ENCODE data around the gene SGTA. TPM values are rescaled to one million over a fixed set of nuclear protein-coding genes. Genes with fewer than 3 reads are reported as not detected.
A peak's percentile ranks its signal among the peaks of the same experiment; 100 is the strongest.

Gene SGTA
- total and polyA plus RNA-seq, 2 of the 13 experiments (the other 11 are each of a cell fraction or from before 2014, with no cell fraction given): 43.9 to 47.4 TPM

DNA sequence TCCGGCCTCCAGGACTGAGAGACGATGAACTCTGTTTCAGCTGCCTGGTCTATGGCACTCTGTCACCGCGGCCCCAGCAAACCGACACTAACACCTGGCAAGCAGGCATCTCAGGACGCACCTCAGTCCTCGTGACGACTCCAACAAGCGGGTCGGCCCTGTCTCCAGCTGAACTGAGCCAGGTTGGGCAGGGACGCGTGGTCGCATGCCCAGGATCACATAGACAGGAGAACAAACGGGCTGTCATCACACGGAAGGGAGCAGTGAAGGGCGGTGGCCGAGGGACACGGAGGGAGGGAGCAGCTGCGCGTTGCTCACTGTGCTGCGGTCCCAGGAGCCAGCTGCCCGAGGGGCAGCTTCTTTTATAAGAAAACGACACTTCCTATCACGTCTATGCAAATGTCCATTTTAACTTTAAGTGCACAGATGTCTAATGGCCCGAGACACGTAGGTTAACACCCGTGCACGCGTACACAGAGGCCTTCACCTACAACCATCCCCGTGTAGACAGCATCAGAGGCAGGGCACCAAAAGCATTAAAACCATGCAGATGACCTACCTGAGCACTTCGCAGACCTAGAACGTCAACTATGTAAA lies 8.9 kb downstream of the SGTA start:
- no TSS peak for BruUV-seq (replicated peaks)
- no peak for DNase-seq (ENCODE audit: low spot score)
- Histone ChIP-seq H3K4me3 (replicated peaks in 1 of 3; ENCODE audit: insufficient read depth in 1 of 3, low read depth in 2 of 3, low read length in 3 of 3) (no peak overlapping the region), H2AFZ (ENCODE audit: low read length) (no peak overlapping the region), H3K9me3 (ENCODE audit: low read length) (no peaks in the 10 kb centered on the region), H3K36me3 (replicated peaks in 1 of 2; ENCODE audit: control insufficient read depth in 1 of 2, insufficient read depth in 2 of 2, low read length in 2 of 2) (peaks cover 4 to 14% of the 10 kb centered on the region in 2 experiments; a peak in 4 of 5 replicates), H3K4me1 (ENCODE audit: insufficient read depth, low read length) (peaks cover 31% of the 10 kb centered on the region), H3K9ac (ENCODE audit: insufficient read depth, low read depth, low read length) (no peak overlapping the region), H3K79me2 (ENCODE audit: insufficient read depth, low read length) (peaks cover 83% of the 10 kb centered on the region), H4K20me1 (ENCODE audit: insufficient read depth, low read length) (peaks cover 18% of the 10 kb centered on the region), H3K4me2 (ENCODE audit: low read depth, low read length) (no peak overlapping the region), H3K27me3 (ENCODE audit: control insufficient read depth in 1 of 2, insufficient read depth in 2 of 2, low read length in 2 of 2) (no peaks in the 10 kb centered on the region), H3K27ac (ENCODE audit: extremely low read length, insufficient read depth, low read length) (no peak overlapping the region)
- FAIRE-seq: no peak
- in situ Hi-C loops (cut with HindIII; ENCODE audit: extremely low pct_ligation_motif_present, low pct_unique_long_range_greater_than_20kb): no loop called here
- ChIA-PET CTCF (ENCODE audit: low intra/inter-chr PET ratio, low total read pairs) (no interaction called here), POLR2A (no interaction called here)
- ATAC-seq: no peak
- WGBS (ENCODE audit: low lambda C conversion rate): 96% methylated on average over 21 of the region's 32 CpGs
- intact Hi-C loops (cut with micrococcal nuclease; ENCODE audit: unreplicated experiment): no loop called here
- TF ChIP-seq NR2F6 (IDR thresholded peaks at IDR 0.05): no peak
- no peak for TF ChIP-seq NR2F6 (CRISPR knock-in tag; IDR thresholded peaks at IDR 0.05)
- TF ChIP-seq ZBTB38 (CRISPR knock-in tag; IDR thresholded peaks at IDR 0.05): 0 out of 2 replicates have a peak, but pooled peaks have one; percentile 39
- TF ChIP-seq PRPF4 (IDR thresholded peaks at IDR 0.05; ENCODE audit: low read depth, low read length, poor library complexity, severe bottlenecking): peak; percentile 42

DNA sequence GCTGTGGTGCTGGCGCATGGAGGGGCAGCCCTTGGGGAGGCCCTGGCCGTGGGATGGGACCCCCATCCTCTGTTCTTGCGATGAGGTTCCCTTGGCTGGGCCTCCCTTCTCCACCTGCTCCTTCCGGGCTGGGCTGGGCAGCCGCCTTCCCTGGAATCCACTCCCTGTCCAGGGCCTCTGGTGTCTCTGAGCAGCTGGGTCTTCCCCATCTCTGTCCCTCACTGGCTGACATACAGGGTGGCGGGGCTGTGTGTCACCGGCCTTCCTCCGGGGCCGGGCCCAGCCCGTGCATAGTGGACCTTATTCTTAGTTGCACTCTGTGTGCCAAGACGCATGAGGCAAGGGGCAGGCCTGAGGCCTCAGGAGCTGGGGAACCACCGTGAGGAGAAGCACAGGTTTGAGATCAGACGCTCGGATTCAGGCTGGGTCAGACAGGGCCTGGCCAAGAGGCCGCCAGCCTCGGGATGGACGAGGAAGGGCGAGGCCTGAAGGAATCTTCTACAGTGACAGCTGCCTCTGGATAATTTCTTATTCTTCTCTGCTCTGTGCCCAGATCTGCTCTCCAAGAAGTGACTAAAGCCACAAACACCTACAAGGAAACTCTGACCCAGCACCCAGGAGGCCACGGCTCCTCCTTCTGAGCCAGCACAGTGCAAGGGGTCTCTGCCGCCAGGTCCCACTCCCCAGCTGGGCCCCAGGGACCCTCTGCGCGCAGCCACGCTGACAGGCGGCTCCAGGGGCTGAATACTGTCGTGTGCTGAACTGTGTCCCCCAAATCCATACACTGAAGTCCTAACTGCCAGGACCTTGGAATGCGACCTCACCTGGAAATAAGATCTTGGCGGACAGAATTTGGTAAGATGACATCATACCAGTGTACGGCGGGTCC lies 11.0 kb downstream of the SGTA start:
- Histone ChIP-seq H3K27me3 (ENCODE audit: control insufficient read depth in 1 of 2, insufficient read depth in 2 of 2, low read length in 2 of 2) (no peaks in the 10 kb centered on the region), H3K9me3 (ENCODE audit: low read length) (no peaks in the 10 kb centered on the region), H3K79me2 (ENCODE audit: insufficient read depth, low read length) (peaks cover 70% of the 10 kb centered on the region), H2AFZ (ENCODE audit: low read length) (no peak overlapping the region), H3K36me3 (replicated peaks in 1 of 2; ENCODE audit: control insufficient read depth in 1 of 2, insufficient read depth in 2 of 2, low read length in 2 of 2) (peaks cover 12 to 24% of the 10 kb centered on the region in 2 experiments), H3K4me2 (ENCODE audit: low read depth, low read length) (no peak overlapping the region), H4K20me1 (ENCODE audit: insufficient read depth, low read length) (peaks cover 23% of the 10 kb centered on the region), H3K4me1 (ENCODE audit: insufficient read depth, low read length) (peaks cover 24% of the 10 kb centered on the region), H3K9ac (ENCODE audit: insufficient read depth, low read depth, low read length) (no peak overlapping the region), H3K27ac (ENCODE audit: extremely low read length, insufficient read depth, low read length) (no peak overlapping the region), H3K4me3 (replicated peaks in 1 of 3; ENCODE audit: insufficient read depth in 1 of 3, low read depth in 2 of 3, low read length in 3 of 3) (no peak overlapping the region)
- intact Hi-C loops (cut with micrococcal nuclease; ENCODE audit: unreplicated experiment): no loop called here
- WGBS (ENCODE audit: low lambda C conversion rate): 96% methylated on average over 20 of the region's 29 CpGs
- ChIA-PET POLR2A (no interaction called here), CTCF (ENCODE audit: low intra/inter-chr PET ratio, low total read pairs) (no interaction called here)
- no TSS peak for BruUV-seq (replicated peaks)
- DNase-seq (ENCODE audit: low spot score): no peak
- in situ Hi-C loops (cut with HindIII; ENCODE audit: extremely low pct_ligation_motif_present, low pct_unique_long_range_greater_than_20kb): no loop called here
- no peak for FAIRE-seq
- no peak for ATAC-seq
- TF ChIP-seq, protein P1, sequence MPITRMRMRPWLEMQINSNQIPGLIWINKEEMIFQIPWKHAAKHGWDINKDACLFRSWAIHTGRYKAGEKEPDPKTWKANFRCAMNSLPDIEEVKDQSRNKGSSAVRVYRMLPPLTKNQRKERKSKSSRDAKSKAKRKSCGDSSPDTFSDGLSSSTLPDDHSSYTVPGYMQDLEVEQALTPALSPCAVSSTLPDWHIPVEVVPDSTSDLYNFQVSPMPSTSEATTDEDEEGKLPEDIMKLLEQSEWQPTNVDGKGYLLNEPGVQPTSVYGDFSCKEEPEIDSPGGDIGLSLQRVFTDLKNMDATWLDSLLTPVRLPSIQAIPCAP (CRISPR knock-in tag; IDR thresholded peaks at IDR 0.05; ENCODE audit: low read depth): no peak
- peak; percentile 67 for TF ChIP-seq ATF7 (IDR thresholded peaks at IDR 0.05)
- no peak for TF ChIP-seq ATF7 (CRISPR knock-in tag; IDR thresholded peaks at IDR 0.05)

Data from HepG2 (cell line).